C4-2B (cell line): ENCODE measurements around the gene PLN.

Experiments used
- H3K27ac ChIP-seq: fragments of 450-650 bp; 2 replicates; pipeline ENCODE4 v1.5.1; 2017
- ZFX ChIP-seq: fragments of 450-650 bp; IDR thresholded peaks from 2 replicates; pipeline ENCODE4 v1.6.1; 2017
- TF ChIP-seq, protein P1 (sequence below): fragments of 450-650 bp; conservative IDR thresholded peaks from 2 replicates; pipeline ENCODE4 v1.5.1; 2017; ENCODE audit warnings: mild to moderate bottlenecking

PLN gene

GRCh38 chr6:118524686-118525085 is 23.4 kb upstream of the PLN start:
- no peak overlapping the region for H3K27ac ChIP-seq
- TF ChIP-seq ZFX: no peak

GRCh38 chr6:118525913-118526780 is 21.9 kb upstream of the PLN start:
- H3K27ac ChIP-seq: no peak overlapping the region
- TF ChIP-seq ZFX: no peak
- TF ChIP-seq, protein P1, sequence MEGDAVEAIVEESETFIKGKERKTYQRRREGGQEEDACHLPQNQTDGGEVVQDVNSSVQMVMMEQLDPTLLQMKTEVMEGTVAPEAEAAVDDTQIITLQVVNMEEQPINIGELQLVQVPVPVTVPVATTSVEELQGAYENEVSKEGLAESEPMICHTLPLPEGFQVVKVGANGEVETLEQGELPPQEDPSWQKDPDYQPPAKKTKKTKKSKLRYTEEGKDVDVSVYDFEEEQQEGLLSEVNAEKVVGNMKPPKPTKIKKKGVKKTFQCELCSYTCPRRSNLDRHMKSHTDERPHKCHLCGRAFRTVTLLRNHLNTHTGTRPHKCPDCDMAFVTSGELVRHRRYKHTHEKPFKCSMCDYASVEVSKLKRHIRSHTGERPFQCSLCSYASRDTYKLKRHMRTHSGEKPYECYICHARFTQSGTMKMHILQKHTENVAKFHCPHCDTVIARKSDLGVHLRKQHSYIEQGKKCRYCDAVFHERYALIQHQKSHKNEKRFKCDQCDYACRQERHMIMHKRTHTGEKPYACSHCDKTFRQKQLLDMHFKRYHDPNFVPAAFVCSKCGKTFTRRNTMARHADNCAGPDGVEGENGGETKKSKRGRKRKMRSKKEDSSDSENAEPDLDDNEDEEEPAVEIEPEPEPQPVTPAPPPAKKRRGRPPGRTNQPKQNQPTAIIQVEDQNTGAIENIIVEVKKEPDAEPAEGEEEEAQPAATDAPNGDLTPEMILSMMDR: no peak

- no peak overlapping the region for H3K27ac ChIP-seq
- no peak for TF ChIP-seq ZFX
- TF ChIP-seq, protein P1: no peak
Measured at GRCh38 chr6:118528129-118528528, 20.0 kb upstream of the PLN start.

DNA sequence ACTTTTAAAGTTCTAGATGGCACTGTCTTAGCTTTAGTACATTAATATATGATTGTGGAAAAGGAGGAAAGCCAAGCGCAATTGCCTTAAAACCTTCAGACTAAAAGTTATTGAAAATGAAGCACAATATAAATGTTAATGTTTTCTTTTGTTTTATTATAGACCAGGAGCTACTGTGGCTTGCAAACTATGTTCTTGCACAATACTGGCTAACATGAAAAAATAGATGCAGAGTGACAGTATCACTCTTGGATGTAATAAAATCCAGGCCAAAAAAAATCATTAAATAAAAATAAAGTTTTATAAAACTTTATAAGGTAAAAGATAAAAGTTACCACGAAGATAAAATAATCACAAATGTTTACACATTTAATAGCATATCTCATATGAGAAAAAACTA is 18.3 kb upstream of the PLN start:
- no peak for TF ChIP-seq ZFX
- TF ChIP-seq, protein P1: no peak
- H3K27ac ChIP-seq: no peak overlapping the region

- no peak for TF ChIP-seq ZFX
Measured at GRCh38 chr6:118530942-118531341, 17.2 kb upstream of the PLN start.

GRCh38 chr6:118535176-118535844 is 12.8 kb upstream of the PLN start:
- H3K27ac ChIP-seq: no peak overlapping the region
- TF ChIP-seq, protein P1: no peak
- no peak for TF ChIP-seq ZFX

More at GRCh38 chr6:118530942-118531341, 17.2 kb upstream of the PLN start:
- no peak overlapping the region for H3K27ac ChIP-seq

- TF ChIP-seq, protein P1: no peak
- TF ChIP-seq ZFX: no peak
Measured at GRCh38 chr6:118536478-118536877, 11.6 kb upstream of the PLN start.

DNA sequence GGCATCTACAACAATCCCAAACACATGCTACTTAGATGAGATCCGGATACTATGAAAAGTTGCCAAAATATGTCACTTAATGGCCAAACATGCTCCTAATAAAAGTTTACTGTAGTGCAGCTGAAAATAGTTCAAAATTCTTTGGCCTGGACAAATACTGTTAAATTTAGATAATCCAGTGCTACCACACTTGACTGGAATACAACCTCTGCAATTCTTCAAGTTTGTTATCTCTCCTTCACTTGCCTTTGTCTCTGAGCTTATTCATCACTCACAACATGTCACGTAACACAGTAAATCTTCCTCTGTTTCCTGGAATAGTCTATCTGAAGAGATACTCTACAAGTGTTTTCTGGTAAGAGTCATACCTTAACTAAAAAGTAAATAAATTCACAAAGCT is 10.5 kb upstream of the PLN start:
- TF ChIP-seq ZFX: no peak
- TF ChIP-seq, protein P1: no peak

More at GRCh38 chr6:118536478-118536877, 11.6 kb upstream of the PLN start:
- H3K27ac ChIP-seq: no peak overlapping the region

More for the DNA sequence above, 10.5 kb upstream of the PLN start:
- H3K27ac ChIP-seq: no peak overlapping the region
